Upper lobe of left lung (tissue), 4 donors: Measurements from ENCODE around the gene ACP7.

Experiments used
- POLR2AphosphoS5 ChIP-seq, 2 donors: sonication (generic); formaldehyde crosslinking; IDR thresholded peaks; one replicate each; pipeline ENCODE4 v1.5.1; 2017; ENCODE audit warnings: antibody characterized with exemption in 2 of 2
- TF ChIP-seq, protein P1 (sequence below), 6 experiments: fragments of 450-650 bp in 4 of 6; fragments of 200-600 bp in 2 of 6; sonication (generic) in 2 of 6; IDR thresholded peaks; one replicate each; pipeline ENCODE4 v1.5.1; 2016 to 2019; ENCODE audit warnings: antibody characterized with exemption in 6 of 6

DNA sequence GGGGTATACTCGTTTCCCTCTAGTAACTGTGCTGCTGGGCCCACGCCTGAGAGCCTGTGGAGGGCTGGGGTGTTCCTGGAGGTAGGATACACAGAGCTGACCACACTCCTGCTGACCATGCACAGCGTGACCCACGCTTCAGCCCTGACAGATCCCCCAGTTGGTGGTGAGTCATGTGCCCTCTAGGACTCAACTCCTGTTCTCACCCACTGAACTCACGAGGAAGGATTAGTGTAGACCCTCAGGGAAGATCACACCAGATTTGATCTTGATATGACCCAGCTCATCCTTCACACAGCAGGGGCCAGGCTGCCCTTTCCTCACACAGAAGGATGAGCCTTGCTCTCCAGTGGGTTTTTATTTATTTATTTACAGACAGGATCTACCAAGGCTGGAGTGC, 13.3 kb upstream of the ACP7 start:
- no peak for TF ChIP-seq POLR2AphosphoS5 (IDR thresholded peaks at IDR 0.05)
- TF ChIP-seq, protein P1, sequence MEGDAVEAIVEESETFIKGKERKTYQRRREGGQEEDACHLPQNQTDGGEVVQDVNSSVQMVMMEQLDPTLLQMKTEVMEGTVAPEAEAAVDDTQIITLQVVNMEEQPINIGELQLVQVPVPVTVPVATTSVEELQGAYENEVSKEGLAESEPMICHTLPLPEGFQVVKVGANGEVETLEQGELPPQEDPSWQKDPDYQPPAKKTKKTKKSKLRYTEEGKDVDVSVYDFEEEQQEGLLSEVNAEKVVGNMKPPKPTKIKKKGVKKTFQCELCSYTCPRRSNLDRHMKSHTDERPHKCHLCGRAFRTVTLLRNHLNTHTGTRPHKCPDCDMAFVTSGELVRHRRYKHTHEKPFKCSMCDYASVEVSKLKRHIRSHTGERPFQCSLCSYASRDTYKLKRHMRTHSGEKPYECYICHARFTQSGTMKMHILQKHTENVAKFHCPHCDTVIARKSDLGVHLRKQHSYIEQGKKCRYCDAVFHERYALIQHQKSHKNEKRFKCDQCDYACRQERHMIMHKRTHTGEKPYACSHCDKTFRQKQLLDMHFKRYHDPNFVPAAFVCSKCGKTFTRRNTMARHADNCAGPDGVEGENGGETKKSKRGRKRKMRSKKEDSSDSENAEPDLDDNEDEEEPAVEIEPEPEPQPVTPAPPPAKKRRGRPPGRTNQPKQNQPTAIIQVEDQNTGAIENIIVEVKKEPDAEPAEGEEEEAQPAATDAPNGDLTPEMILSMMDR (IDR thresholded peaks at IDR 0.05) = no peak
